ENCODE results near the gene HCFC1.

The HCFC1 gene

DNA sequence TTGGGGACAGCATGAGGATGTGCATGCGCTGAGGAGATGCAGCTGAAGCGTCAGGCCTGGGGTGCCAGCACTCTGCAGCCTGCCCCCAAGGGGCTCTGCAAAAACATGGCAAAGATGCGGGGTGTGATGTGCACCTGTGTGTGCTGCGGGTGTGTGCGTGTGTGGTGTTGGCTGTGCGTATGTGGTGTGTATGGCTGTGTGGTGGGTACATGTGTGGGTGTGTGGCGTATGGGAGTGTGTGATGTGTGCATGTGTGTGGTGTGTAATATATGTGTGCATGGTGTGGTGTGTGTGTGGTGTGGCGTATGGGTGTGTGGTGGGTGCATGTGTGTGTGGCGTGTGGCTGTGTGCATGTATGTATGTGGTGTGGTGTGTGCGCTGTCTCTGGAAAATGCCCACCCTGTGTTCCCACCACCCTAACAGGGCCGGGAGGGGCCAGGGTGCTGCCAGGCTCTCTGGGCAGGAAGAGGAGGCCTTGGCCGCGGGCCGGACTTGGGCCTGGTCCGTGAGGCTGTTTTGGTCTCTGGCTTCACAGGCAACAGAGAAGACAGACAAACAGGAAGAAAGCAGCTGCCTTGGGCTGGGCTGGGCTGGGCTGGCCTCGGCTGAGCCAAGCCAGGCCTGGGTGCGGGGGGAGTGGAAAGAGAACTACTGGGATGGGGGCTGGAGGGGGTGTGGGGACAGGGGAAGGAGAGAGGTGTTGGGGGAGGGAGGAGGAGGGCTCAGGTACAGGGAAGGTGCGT lies 68.2 kb downstream of the HCFC1 start:
- no peak for DNase-seq (ENCODE audit: low read depth, low spot score)

GRCh38 chrX:153902385-153902784 lies 69.2 kb downstream of the HCFC1 start:
- DNase-seq (ENCODE audit: low read depth, low spot score), result no peak

- no peak for DNase-seq (ENCODE audit: low read depth, low spot score)
Measured at GRCh38 chrX:153901753-153902140, 69.9 kb downstream of the HCFC1 start.

DNA sequence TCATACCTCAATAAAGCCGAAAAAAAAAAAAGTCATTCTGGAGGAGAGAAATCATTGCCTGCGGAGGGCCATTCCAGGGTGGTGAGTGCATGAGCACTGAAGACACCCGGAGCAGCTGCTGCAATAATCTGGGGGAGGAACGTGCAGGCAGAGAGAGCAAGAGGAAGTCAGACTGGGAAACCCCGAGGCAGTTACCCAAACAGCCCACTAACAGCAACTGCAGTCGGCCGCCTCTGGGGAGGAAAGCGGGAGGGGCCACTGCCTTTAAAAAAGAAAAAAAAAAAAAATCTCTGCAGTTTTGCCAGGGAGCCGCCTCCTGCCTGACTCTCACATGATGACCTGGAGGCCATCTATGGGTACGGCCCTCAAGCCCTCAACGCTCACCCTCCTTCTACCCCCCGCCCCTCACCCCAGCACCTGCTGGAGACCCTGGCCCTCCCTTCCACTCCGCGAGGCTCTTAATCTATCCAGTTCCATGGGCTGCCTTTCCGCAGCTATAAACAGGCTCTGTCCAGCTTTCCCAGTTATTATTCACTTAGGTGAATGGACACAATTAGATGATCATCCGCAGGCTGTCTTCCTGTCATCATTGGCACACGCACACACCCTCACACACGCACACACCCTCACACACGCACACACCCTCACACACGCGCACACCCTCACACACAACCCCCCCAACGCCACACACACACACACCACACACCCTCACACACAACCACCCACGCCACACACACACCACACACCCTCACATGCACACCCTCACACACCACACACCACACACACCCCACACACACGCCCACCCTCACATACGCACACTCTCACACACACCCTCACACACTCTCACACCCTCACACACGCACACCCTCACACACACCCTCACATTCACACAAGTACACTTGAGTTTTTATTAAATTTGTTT lies 70.5 kb downstream of the HCFC1 start:
- no peak for DNase-seq (ENCODE audit: low read depth, low spot score)

DNA sequence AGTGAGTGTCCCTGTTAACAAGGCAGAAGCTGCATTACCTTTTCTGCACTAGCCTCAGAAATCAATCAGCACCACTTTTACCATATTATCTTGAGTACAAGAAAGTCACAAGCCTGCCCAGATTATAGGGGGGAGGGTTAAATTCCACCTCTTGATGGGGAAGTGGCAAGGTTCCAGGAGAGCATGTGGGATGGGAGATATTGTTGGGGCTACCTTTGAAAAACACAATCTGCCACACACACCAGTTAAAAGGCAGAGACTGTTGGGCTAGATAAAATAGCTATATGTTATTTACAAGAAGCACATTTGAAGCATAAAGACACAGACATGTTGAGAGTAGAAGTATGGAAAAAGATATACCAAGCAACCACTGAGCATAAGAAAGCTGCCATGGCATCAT lies 73.7 kb downstream of the HCFC1 start:
- DNase-seq (ENCODE audit: low read depth, low spot score), result no peak

Data from smooth muscle cell of the brain vasculature (primary cell).